GM21360 (cell line): Measurements from ENCODE around the gene LCA5L.

ENCODE experiments used
- ATAC-seq: cut with Tn5 transposase; IDR thresholded peaks from one replicate; pipeline ENCODE4 v1.9.1; 2021; ENCODE audit warnings: mild to moderate bottlenecking, moderate library complexity; ENCODE audit not compliant: unreplicated experiment

LCA5L gene

DNA sequence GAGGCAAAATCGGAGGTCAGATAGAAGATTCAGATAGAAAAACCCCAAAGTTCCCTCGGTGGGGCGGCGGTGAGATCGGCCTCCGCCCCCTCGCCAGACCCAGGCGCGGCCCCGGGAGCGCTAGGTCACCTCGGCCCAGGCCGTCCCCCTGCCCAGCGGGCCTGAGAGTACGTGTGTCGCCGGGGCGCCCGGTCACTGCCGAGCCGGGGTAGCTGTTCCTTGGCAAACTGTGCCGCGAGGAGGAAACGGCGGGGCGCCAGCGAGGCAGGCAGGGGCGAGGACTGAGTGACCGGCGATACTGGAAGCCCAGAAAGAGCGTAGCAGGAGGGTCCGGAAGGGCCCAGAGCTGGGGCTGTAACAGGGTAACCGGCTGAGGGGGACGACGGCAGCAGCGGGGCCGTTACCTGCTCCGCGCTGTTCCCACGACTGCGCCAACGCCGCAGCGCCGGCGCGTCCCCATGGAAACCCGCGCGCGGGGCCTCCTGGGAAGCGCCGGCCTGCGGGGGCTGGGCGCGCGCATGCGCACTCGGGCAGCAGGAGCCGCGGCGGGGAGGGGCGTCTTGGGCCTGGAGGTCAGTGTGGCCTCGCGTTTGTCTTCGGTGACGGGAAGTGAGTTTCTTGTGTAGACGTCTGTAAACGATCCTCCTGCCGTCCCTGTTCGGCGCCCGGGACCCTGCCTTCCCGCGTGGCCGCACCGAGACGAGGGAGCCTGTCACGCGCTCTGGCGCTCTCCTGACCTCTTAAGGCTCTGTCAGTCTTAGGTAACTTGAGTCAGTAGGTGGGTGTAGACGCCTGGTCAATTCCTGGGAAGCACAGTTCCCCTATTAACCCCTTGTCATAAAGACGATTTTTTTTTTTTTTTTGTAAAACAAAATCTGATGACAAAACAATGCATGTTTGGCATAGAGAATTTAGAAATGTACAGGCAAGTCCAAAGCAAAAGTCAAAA lies at the start of gene LCA5L:
LCA5L (minus strand) TSS at position 458 of the 949 bp plus-strand sequence. CDS start 17,285 bp downstream, outside the sequence.
- peak; percentile 85 for ATAC-seq

DNA sequence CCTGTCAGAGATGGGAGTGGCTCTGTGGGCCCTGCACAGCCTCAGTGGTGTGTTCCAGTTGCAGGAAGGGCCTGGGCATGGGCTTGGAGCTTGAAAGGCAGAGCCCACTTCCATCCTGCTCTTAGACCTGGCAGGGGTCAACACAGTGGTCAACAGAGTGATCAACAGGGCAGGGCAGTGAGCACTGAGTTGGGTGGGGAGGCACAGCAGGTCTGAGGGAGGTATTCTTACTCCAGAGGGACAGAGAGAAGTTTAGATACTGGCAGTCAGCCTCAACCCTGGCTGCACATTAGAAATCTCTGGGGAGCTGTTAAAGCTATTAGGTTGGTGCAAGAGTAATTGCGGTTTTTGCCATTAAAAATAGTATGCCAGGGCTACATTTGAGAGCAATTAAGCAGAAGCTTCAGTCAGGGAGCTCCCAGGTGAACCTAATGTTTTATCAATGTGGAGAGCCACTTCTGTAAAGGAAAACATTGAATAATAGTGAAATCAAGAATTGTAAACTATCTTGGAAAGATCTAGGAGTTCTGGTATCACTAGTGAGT lies 43.9 kb upstream of the LCA5L start:
- no peak for ATAC-seq

DNA sequence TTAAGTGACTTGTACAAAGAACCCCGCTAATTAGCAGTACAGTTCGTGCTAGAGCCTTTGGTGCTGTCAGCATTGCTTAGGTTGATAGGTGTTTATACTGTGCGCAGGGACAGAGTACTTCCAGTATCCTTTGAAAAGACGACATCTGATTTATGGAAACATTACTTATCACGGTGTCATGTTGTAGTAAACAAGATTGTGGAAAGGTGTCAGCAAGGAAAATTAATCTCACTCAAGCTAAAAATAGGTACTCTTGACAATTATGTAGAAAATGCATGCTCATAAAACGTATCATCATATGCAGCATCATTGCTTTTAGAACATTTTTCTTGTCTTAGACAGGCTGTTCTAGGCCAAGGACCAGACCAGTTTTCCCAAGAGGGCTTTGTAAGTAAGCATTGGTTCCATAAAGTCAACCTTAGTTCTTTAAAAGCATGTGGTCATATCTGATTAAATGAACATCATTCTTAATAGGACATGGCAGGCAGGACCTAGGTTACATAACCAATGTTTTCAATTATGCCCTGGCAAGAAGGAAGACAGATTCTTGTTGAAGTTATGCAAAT lies 39.2 kb upstream of the LCA5L start:
- no peak for ATAC-seq

- no peak for ATAC-seq
These were observed 38.3 kb upstream of the LCA5L start for GRCh38 chr21:39483917-39484316.

GRCh38 chr21:39481886-39482285 lies 36.3 kb upstream of the LCA5L start:
- ATAC-seq = no peak

DNA sequence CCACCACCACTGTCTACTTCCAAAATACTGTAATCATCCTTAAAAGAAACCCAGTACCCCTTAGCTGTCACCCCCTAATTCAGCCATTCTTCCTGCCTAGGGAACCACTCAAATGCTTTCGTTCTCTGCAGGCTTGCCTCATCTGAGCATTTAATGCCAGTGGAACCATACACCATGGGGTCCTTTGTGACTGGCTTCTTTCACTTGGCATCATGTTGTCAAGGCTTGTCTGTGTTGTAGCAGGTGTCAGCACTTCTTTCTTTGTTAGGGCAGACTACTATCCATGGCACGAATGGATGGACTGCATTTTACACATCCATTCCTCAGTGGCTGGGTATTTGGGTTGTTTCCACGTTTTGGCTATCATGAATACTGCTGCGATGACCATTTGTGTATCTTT lies 34.7 kb upstream of the LCA5L start:
- no peak for ATAC-seq

GRCh38 chr21:39479814-39480182 lies 34.2 kb upstream of the LCA5L start:
- ATAC-seq = no peak

- ATAC-seq = no peak
These were observed 33.7 kb upstream of the LCA5L start for GRCh38 chr21:39479164-39479813.

DNA sequence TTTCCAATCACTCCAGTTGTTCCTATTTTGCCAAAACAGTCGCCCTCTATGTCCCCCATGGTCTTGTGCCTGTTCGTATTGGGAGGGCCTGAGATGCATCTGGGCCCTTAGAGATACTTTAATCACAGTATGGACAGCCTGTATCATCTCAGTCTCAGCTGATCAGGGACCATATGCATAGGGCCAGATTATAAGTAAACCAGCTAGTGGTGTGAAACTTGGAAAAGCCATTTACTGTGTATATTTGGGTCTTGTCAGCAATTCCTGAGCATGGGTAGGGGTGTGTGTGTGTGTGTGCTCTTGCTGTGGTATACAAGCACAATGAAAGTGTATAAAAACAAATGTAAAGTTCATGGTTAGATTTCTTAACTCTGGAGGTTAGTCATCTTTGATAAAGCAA lies 29.0 kb upstream of the LCA5L start:
- no peak for ATAC-seq

GRCh38 chr21:39472786-39473185 lies 27.2 kb upstream of the LCA5L start:
- no peak for ATAC-seq

GRCh38 chr21:39471598-39471997 lies 26.0 kb upstream of the LCA5L start:
- no peak for ATAC-seq

- ATAC-seq = no peak
These were observed 23.0 kb upstream of the LCA5L start for GRCh38 chr21:39468559-39468958.

DNA sequence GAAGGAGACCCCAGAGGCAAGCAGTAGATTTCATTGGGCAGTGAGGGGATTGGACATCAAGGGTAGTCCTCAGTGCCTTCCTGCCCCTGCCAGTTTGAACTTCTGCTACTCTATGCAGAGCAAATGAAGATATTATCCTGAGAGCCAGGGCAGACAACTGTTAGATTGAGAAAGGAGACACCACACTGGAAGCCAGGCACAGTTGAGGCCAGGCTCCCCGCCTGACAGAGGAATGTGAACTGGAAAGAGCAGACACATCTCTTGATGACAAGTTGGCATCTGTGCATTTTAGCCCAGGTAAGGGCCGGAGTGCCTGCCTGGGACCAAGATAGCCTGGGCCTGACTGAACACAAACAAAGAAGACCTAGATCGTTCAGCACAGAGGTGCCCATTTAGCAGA lies 22.2 kb upstream of the LCA5L start:
- no peak for ATAC-seq

- ATAC-seq = no peak
These were observed 21.0 kb upstream of the LCA5L start for GRCh38 chr21:39466584-39466983.

DNA sequence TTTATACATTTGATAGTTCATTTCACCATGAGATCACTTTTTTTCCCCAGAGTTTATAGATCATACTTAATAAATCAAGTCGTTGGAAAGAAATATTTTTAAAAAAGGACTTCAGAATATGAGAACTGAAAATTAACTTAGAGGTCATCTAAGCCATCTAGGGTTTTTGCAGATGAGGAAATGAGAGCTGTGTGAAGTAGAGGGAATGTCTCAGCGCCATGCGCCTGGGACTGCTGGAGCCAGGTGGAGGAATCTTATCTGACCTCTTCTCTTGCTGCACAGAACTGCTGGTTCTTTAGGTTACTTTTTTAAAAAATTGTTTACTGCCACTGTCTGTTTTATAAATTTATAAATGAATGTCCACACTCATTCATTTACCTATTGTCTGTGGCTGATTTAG lies 17.7 kb upstream of the LCA5L start:
- no peak for ATAC-seq

GRCh38 chr21:39461419-39461818 lies 15.8 kb upstream of the LCA5L start:
- no peak for ATAC-seq

GRCh38 chr21:39456665-39457064 lies 11.1 kb upstream of the LCA5L start:
- ATAC-seq = no peak

DNA sequence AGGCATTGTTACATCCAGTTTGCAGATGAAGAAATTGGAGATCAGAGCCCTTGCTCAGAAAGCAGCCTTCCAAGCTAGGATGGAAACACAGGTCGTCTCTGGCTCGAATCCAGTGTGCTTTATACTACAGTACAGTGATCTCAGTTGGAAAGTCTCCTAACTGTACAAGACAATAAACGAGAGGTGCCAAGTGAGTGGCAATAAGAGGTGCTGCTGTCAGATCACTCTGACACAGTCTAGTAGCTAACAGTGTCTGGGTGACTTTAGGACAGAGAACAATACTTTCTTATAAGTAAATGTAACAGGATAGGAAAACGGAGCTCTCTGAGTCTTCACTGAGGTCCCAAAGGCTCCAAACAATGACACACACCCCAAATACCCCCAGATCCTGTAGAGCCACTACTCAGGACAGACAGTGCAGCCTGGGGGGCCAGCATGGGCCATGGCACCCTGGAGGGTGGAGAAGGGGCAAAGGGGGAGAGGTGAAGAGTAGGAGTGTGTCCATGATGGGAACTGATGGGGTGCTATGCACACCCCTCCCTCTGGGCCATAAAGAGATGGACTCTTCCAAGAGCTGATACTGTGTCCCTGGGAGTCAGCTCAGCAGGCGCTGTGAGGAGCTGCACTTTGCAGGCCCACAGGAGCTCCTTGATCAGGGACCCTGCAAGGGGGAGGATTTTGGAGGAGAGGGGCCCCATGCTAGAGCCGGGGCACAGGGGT lies 9.5 kb upstream of the LCA5L start:
- ATAC-seq = no peak

- ATAC-seq = no peak
These were observed 8.1 kb upstream of the LCA5L start for GRCh38 chr21:39453571-39454179.

GRCh38 chr21:39452970-39453342 lies 7.4 kb upstream of the LCA5L start:
- ATAC-seq = no peak
